HepG2 (cell line): ENCODE data around the gene CYB5R3. TPM values are rescaled to one million over a fixed set of nuclear protein-coding genes. Genes with fewer than 3 reads are reported as not detected.

ENCODE experiments used
- BCL6 ChIP-seq: IDR thresholded peaks from 2 replicates; pipeline ENCODE4 v1.6.1; 2016; ENCODE audit warnings: missing genetic modification reagents, missing compliant biosample characterization
- CENPX ChIP-seq: sonication (generic); formaldehyde crosslinking; IDR thresholded peaks from 2 replicates; pipeline ENCODE4 v1.9.0; 2021; ENCODE audit warnings: mild to moderate bottlenecking, missing genetic modification reagents, moderate library complexity
- GABPB1 ChIP-seq: IDR thresholded peaks from 2 replicates; pipeline ENCODE4 v1.6.1; 2016; ENCODE audit warnings: mild to moderate bottlenecking, missing genetic modification reagents, moderate library complexity, missing compliant biosample characterization
- HCFC1 ChIP-seq: fragments of 150-350 bp; IDR thresholded peaks from 2 replicates; pipeline ENCODE4 v1.6.1; 2014; ENCODE audit warnings: low read depth, low read length
- JARID2 ChIP-seq: sonication (generic); formaldehyde crosslinking; IDR thresholded peaks from 2 replicates; pipeline ENCODE4 v1.8.1; 2023; ENCODE audit warnings: missing genetic modification reagents, inconsistent platforms; ENCODE audit not compliant: insufficient replicate concordance
- KDM6A ChIP-seq: IDR thresholded peaks from 2 replicates; pipeline ENCODE4 v1.6.1; 2016; ENCODE audit warnings: low read depth
- MYNN ChIP-seq: sonication (generic); formaldehyde crosslinking; IDR thresholded peaks from 2 replicates; pipeline ENCODE4 v1.4.0; 2020; ENCODE audit warnings: mild to moderate bottlenecking, low read depth, missing genetic modification reagents
- NFYB ChIP-seq: sonication (generic); formaldehyde crosslinking; IDR thresholded peaks from 2 replicates; pipeline ENCODE4 v1.4.0; 2020; ENCODE audit warnings: missing genetic modification reagents
- NFYC ChIP-seq: IDR thresholded peaks from 2 replicates; pipeline ENCODE4 v1.6.1; 2016; ENCODE audit warnings: missing genetic modification reagents, missing compliant biosample characterization
- RFXAP ChIP-seq: sonication (generic); formaldehyde crosslinking; IDR thresholded peaks from 2 replicates; pipeline ENCODE4 v1.4.0; 2020; ENCODE audit warnings: missing genetic modification reagents, borderline replicate concordance
- SALL1 ChIP-seq: sonication (generic); formaldehyde crosslinking; IDR thresholded peaks from 2 replicates; pipeline ENCODE4 v1.8.0; 2022; ENCODE audit warnings: mild to moderate bottlenecking, missing genetic modification reagents
- SETDB1 ChIP-seq: sonication (generic); formaldehyde crosslinking; IDR thresholded peaks from 2 replicates; pipeline ENCODE4 v1.5.1; 2020; ENCODE audit warnings: missing genetic modification reagents, mild to moderate bottlenecking, borderline replicate concordance
- SKI ChIP-seq: fragments of 450-650 bp; IDR thresholded peaks from one replicate; pipeline ENCODE4 v1.6.1; 2018; ENCODE audit warnings: mild to moderate bottlenecking; ENCODE audit not compliant: partially characterized antibody
- ZBTB7B ChIP-seq: sonication (generic); formaldehyde crosslinking; IDR thresholded peaks from 2 replicates; pipeline ENCODE4 v1.4.0; 2020; ENCODE audit warnings: missing genetic modification reagents
- ZMYM3 ChIP-seq: sonication (generic); formaldehyde crosslinking; IDR thresholded peaks from 2 replicates; pipeline ENCODE4 v1.5.1; 2020; ENCODE audit warnings: mild to moderate bottlenecking, missing genetic modification reagents
- ZNF232 ChIP-seq: sonication (generic); formaldehyde crosslinking; IDR thresholded peaks from 2 replicates; pipeline ENCODE4 v1.4.0; 2020; ENCODE audit warnings: missing genetic modification reagents, borderline replicate concordance
- ZNF256 ChIP-seq: sonication (generic); formaldehyde crosslinking; conservative IDR thresholded peaks from 2 replicates; pipeline ENCODE4 v1.4.0; 2020; ENCODE audit warnings: missing genetic modification reagents
- ZNF724P ChIP-seq: sonication (generic); formaldehyde crosslinking; IDR thresholded peaks from 2 replicates; pipeline ENCODE4 v1.8.0; 2022; ENCODE audit warnings: missing genetic modification reagents, borderline replicate concordance
- ZNF782 ChIP-seq: sonication (generic); formaldehyde crosslinking; IDR thresholded peaks from 2 replicates; pipeline ENCODE4 v1.4.0; 2020; ENCODE audit warnings: missing genetic modification reagents, mild to moderate bottlenecking, borderline replicate concordance
- polyA plus RNA-seq, 8 experiments: library from polyadenylated mRNA; depleted of rRNA in 3 of 8; stranded (reverse) in 7 of 8; unstranded in 1 of 8; fragments of >200 nt; fragmentation: Illumina TruSeq in 4 of 8; extraction: Trizol in 4 of 8; gene quantifications; 2 replicates each; pipeline versions ENCODE4 v1.2.1 to v1.2.3, GENCODE V29; 2011 to 2016; ENCODE audit warnings: low read depth in 4 of 8, missing spikeins in 1 of 8, mixed read lengths in 1 of 8; ENCODE audit not compliant: insufficient read depth in 1 of 8
- total RNA-seq, 5 experiments: library from RNA; depleted of rRNA; stranded (reverse); fragments of >200 nt; fragmentation: Illumina TruSeq; extraction: Trizol; gene quantifications; 2 replicates each; pipeline ENCODE4 v1.2.3, GENCODE V29; 2016; ENCODE audit warnings: low read depth in 1 of 5
- TF ChIP-seq, protein P1 (sequence below): sonication (generic); formaldehyde crosslinking; IDR thresholded peaks from 2 replicates; pipeline ENCODE4 v1.4.0; 2020; ENCODE audit warnings: low read depth, mild to moderate bottlenecking, missing genetic modification reagents
- TF ChIP-seq, protein P2 (sequence below): IDR thresholded peaks from 2 replicates; pipeline ENCODE4 v1.6.1; 2012; ENCODE audit warnings: inconsistent platforms
- TF ChIP-seq, protein P3 (sequence below): conservative IDR thresholded peaks from 2 replicates; pipeline ENCODE4 v1.6.1; 2018; ENCODE audit warnings: missing genetic modification reagents
- TF ChIP-seq, protein P4 (sequence below): sonication (generic); formaldehyde crosslinking; IDR thresholded peaks from 2 replicates; pipeline ENCODE4 v1.5.0; 2020; ENCODE audit warnings: mild to moderate bottlenecking, missing genetic modification reagents, borderline replicate concordance
- TF ChIP-seq, protein P5 (sequence below): sonication (generic); formaldehyde crosslinking; IDR thresholded peaks from 2 replicates; pipeline ENCODE4 v1.8.1; 2023; ENCODE audit warnings: missing genetic modification reagents, mild to moderate bottlenecking, borderline replicate concordance

Gene CYB5R3
- total and polyA plus RNA-seq, 2 of the 13 experiments (the other 11 are each of a cell fraction or from before 2014, with no cell fraction given): 32.4 to 305 TPM

DNA sequence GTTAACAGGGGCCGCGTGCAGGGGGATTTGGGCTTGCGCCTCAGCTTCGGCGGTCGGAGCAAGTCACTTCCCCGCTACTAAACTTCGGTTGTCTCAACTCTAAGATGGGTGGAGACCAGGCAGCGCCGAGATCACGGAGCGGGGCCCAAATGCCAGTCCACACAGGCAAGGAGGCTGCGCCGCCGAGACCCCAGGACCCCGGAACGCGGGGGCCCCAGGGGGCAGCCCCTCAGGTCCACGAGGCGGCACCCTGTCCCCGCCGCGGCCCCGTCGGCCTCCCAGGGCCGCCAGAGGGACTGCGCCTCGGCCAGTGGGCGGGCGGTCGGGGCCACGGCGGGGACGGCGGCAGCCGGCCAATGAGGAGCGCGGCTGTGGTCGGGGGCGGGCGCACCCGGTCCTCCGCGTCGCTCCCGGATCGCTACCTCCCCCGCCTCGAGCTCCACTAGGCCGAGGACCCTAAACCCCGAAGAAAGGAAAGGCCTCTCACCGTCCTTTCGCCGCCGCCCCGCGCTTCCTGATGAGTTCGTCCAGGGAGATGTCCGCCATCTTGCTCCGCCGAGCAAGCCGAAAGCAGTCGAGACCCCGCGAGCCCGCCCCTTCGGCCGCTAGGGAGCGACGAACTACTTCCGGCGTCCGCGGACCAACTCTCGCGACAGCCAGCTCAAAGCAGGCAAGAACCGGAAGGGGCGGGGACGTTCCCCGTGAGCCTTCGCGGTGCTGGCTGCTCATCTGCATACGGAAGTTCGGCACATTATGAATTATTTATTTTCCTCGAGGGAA lies 34.7 kb downstream of the CYB5R3 start, which contains the start of gene POLDIP3 (continued):
- no peak for TF ChIP-seq BCL6
- no peak for TF ChIP-seq ZMYM3 (CRISPR knock-in tag)
- TF ChIP-seq CENPX (CRISPR knock-in tag): no peak
- peak; percentile 55; the same call in 1 of the 2 replicates for TF ChIP-seq ZNF724P
- TF ChIP-seq NFYB (CRISPR knock-in tag): peak; percentile 35; the same call in 1 of the 2 replicates
- TF ChIP-seq, protein P1, sequence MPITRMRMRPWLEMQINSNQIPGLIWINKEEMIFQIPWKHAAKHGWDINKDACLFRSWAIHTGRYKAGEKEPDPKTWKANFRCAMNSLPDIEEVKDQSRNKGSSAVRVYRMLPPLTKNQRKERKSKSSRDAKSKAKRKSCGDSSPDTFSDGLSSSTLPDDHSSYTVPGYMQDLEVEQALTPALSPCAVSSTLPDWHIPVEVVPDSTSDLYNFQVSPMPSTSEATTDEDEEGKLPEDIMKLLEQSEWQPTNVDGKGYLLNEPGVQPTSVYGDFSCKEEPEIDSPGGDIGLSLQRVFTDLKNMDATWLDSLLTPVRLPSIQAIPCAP: no peak
- no peak for TF ChIP-seq KDM6A (CRISPR knock-in tag)
- peak; percentile 45; the same call in 1 of the 2 replicates for TF ChIP-seq SALL1 (CRISPR knock-in tag)
- TF ChIP-seq JARID2 (CRISPR knock-in tag): no peak
- TF ChIP-seq ZNF256 (CRISPR knock-in tag): no peak
- TF ChIP-seq NFYC (CRISPR knock-in tag): peak; percentile 45; the same call in 1 of the 2 replicates
- TF ChIP-seq RFXAP (CRISPR knock-in tag): peak; percentile 17; the same call in 1 of the 2 replicates
- no peak for TF ChIP-seq ZNF232 (CRISPR knock-in tag)
- 0 out of 2 replicates have a peak, but pooled peaks have one; percentile 4 for TF ChIP-seq MYNN (CRISPR knock-in tag)
- TF ChIP-seq, protein P2, sequence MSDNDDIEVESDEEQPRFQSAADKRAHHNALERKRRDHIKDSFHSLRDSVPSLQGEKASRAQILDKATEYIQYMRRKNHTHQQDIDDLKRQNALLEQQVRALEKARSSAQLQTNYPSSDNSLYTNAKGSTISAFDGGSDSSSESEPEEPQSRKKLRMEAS: peak; percentile 78; the same call in 1 of the 2 replicates
- TF ChIP-seq SKI: peak; percentile 53
- peak; percentile 40; the same call in 1 of the 2 replicates for TF ChIP-seq ZNF782 (CRISPR knock-in tag)
- TF ChIP-seq, protein P3, sequence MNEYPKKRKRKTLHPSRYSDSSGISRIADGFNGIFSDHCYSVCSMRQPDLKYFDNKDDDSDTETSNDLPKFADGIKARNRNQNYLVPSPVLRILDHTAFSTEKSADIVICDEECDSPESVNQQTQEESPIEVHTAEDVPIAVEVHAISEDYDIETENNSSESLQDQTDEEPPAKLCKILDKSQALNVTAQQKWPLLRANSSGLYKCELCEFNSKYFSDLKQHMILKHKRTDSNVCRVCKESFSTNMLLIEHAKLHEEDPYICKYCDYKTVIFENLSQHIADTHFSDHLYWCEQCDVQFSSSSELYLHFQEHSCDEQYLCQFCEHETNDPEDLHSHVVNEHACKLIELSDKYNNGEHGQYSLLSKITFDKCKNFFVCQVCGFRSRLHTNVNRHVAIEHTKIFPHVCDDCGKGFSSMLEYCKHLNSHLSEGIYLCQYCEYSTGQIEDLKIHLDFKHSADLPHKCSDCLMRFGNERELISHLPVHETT (CRISPR knock-in tag): peak; percentile 35; the same call in 1 of the 2 replicates
- 0 out of 2 replicates have a peak, but pooled peaks have one; percentile 22 for TF ChIP-seq ZBTB7B
- peak; percentile 68 for TF ChIP-seq HCFC1
- no peak for TF ChIP-seq SETDB1 (CRISPR knock-in tag)
- TF ChIP-seq, protein P4, sequence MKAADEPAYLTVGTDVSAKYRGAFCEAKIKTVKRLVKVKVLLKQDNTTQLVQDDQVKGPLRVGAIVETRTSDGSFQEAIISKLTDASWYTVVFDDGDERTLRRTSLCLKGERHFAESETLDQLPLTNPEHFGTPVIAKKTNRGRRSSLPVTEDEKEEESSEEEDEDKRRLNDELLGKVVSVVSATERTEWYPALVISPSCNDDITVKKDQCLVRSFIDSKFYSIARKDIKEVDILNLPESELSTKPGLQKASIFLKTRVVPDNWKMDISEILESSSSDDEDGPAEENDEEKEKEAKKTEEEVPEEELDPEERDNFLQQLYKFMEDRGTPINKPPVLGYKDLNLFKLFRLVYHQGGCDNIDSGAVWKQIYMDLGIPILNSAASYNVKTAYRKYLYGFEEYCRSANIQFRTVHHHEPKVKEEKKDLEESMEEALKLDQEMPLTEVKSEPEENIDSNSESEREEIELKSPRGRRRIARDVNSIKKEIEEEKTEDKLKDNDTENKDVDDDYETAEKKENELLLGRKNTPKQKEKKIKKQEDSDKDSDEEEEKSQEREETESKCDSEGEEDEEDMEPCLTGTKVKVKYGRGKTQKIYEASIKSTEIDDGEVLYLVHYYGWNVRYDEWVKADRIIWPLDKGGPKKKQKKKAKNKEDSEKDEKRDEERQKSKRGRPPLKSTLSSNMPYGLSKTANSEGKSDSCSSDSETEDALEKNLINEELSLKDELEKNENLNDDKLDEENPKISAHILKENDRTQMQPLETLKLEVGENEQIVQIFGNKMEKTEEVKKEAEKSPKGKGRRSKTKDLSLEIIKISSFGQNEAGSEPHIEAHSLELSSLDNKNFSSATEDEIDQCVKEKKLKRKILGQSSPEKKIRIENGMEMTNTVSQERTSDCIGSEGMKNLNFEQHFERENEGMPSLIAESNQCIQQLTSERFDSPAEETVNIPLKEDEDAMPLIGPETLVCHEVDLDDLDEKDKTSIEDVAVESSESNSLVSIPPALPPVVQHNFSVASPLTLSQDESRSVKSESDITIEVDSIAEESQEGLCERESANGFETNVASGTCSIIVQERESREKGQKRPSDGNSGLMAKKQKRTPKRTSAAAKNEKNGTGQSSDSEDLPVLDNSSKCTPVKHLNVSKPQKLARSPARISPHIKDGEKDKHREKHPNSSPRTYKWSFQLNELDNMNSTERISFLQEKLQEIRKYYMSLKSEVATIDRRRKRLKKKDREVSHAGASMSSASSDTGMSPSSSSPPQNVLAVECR (CRISPR knock-in tag): peak; percentile 57; the same call in 1 of the 2 replicates
- TF ChIP-seq, protein P5, sequence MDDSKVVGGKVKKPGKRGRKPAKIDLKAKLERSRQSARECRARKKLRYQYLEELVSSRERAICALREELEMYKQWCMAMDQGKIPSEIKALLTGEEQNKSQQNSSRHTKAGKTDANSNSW (CRISPR knock-in tag): no peak
- TF ChIP-seq GABPB1 (CRISPR knock-in tag): peak; percentile 99
